ENCODE measurements around the gene GPX4. TPM values are rescaled to one million over a fixed set of nuclear protein-coding genes. Genes with fewer than 3 reads are reported as not detected.
A peak's percentile ranks its signal among the peaks of the same experiment; 100 is the strongest.

The GPX4 gene
- total and polyA plus RNA-seq, 2 experiments from 2014 or later, result 759 to 860 TPM

DNA sequence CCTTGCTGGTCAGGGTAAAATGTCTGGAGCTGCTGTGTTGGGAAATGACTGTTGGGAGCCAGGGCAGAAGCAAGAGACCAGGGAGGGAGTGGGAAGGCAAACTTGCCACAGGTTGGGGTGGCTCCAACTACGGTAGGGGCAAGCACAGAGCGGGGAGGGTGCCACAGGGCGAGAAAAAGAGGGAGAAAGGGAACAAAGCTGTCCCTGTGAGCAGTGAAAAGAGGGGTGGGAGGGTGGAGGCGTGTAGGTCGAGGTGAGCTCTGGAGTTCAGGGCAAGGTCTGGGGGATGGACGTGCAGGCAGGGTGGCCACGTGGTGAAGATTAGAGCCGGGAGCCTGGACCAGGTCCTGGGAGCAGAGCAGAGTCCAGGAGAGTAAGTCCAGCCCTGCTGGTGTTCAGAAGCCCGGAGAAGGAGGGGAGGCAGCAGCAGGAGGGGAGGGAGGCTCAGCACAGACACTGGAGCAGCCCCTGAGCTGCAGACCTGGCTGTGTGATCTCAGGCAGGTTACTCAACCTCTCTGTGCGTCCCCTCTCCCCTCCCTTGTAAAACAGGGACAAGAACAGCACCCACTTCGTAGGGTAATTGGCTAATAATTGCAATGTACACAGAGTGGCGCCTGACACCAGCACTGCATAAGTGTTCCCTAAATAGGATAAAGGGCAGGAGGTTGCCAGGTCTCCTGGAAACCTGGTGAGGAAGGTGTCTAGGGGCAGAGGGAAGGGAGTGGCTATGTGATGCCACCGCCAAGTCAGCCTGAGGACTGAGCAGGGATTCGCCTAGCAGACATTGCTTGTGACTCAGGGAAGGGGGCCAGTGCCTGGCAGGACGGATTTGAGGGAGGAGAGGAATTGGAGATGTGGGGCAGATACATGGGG is 5.4 kb upstream of the GPX4 start:
- H3K4me3 ChIP-seq, result no peak overlapping the region
- H3K4me1 ChIP-seq (ENCODE audit: low read depth), result peaks cover 22% of the 10 kb centered on the region
- peak overlapping the region; percentile 30 for H3K27ac ChIP-seq

DNA sequence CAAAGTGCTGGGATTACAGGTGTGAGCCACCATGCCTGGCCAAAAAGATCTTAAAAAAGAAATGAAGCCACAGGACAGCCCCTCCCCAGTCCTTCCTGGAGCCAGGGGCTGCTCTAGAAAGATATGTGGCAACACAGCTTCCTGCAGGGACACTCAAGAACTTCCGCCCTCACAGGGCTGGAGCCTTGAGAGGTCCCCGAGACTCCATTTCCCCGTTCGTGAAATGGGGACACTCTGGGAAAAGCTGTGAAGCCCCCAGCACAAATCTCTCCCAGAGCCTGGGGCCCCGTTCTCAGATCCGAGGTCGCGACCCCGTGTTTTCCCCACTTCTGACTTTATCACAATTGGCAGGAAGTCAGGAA is 2.5 kb upstream of the GPX4 start:
- H3K27ac ChIP-seq, result peak overlapping the region; percentile 92
- TF ChIP-seq, protein P1, sequence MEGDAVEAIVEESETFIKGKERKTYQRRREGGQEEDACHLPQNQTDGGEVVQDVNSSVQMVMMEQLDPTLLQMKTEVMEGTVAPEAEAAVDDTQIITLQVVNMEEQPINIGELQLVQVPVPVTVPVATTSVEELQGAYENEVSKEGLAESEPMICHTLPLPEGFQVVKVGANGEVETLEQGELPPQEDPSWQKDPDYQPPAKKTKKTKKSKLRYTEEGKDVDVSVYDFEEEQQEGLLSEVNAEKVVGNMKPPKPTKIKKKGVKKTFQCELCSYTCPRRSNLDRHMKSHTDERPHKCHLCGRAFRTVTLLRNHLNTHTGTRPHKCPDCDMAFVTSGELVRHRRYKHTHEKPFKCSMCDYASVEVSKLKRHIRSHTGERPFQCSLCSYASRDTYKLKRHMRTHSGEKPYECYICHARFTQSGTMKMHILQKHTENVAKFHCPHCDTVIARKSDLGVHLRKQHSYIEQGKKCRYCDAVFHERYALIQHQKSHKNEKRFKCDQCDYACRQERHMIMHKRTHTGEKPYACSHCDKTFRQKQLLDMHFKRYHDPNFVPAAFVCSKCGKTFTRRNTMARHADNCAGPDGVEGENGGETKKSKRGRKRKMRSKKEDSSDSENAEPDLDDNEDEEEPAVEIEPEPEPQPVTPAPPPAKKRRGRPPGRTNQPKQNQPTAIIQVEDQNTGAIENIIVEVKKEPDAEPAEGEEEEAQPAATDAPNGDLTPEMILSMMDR (IDR thresholded peaks at IDR 0.05; ENCODE audit: low read depth, low read length), result no peak

More for the DNA sequence above, 5.4 kb upstream of the GPX4 start:
- no peaks in the 10 kb centered on the region for H3K36me3 ChIP-seq
- H3K27me3 ChIP-seq, result no peaks in the 10 kb centered on the region
- no peaks in the 10 kb centered on the region for H3K9me3 ChIP-seq (ENCODE audit: low read depth)
- TF ChIP-seq, protein P1 (IDR thresholded peaks at IDR 0.05; ENCODE audit: low read depth, low read length), result no peak
- peak in 1 of 2 donors; percentile 44 for DNase-seq (ENCODE audit: low read depth in 1 of 2, low spot score in 1 of 2)

DNA sequence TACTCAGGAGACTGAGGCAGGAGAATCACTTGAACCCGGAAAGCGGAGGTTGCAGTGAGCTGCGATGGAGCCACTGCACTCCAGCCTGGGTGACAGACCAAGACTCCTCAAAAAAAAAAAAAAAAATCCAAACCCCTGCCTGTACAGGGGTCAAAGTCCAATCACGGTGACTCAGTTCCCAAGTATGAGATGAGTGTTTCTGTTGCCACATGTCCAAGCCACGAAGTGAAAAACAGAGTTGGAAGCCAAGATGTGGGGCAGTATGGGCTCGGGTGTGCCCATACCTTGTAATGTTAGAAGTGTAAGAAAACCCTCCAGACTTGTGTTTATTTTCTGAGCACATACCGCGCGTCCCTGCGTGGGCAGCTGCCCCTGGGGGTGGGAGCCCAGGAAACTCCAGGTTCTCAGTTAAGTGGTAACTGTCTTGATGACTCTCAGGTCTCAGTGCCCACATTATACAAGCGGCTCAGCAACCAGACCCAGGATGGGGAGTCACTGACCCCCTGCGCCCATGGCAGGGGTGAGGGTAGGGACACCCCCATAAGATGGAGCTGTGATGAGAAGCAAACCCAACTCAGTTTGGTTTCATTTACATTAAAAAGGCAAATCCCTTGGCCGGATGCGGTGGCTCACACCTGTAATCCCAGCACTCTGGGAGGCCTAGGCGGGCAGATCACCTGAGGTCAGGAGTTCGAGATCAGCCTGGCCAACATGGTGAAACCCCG is 1.2 kb upstream of the GPX4 start:
- peak overlapping the region; percentile 92 for H3K27ac ChIP-seq
- DNase-seq (ENCODE audit: low read depth in 1 of 2, low spot score in 1 of 2), result peak in 1 of 2 donors; percentile 99
- H3K27me3 ChIP-seq, result no peaks in the 10 kb centered on the region

More for the DNA sequence above, 2.5 kb upstream of the GPX4 start:
- Histone ChIP-seq H3K4me1 (ENCODE audit: low read depth) (peaks cover 20% of the 10 kb centered on the region), H3K4me3 (no peak overlapping the region), H3K36me3 (peaks cover 5% of the 10 kb centered on the region), H3K9me3 (ENCODE audit: low read depth) (no peaks in the 10 kb centered on the region), H3K27me3 (no peaks in the 10 kb centered on the region)
- DNase-seq (ENCODE audit: low read depth in 1 of 2, low spot score in 1 of 2), result no peak

DNA sequence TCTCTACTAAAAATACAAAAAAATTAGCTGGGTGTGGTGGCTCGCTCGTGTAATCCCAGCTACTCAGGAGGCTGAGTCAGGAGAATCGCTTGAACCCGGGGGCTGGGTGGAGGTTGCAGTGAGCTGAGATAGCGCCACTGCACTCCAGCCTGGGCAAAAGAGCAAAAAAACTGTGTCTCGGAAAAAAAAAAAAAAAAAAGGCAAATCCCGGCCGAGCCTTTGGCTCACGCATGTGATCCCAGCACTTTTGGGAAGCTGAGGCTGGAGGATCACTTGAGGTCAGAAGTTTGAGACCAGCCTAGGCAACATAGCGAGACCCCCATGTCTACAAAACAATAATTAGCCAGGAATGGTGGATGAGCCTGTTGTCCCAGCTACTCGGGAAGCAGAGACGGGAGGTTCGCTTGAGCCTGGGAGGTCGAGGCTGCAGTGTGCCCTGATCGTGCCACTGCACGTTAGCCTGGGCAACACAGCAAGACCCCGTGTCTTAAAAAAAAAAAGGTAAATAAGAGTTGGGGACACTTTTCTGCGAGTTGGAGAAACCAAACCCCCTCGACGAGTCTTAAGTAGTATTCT is 574 bp upstream of the GPX4 start:
- peak in 1 of 2 donors; percentile 38 for DNase-seq (ENCODE audit: low read depth in 1 of 2, low spot score in 1 of 2)
- H3K4me1 ChIP-seq (ENCODE audit: low read depth), result peaks cover 28% of the 10 kb centered on the region
- peak overlapping the region; percentile 4 for H3K4me3 ChIP-seq
- peak overlapping the region; percentile 92 for H3K27ac ChIP-seq
- no peaks in the 10 kb centered on the region for H3K9me3 ChIP-seq (ENCODE audit: low read depth)
- no peaks in the 10 kb centered on the region for H3K27me3 ChIP-seq
- H3K36me3 ChIP-seq, result peaks cover 10% of the 10 kb centered on the region
- TF ChIP-seq, protein P1 (IDR thresholded peaks at IDR 0.05; ENCODE audit: low read depth, low read length), result no peak

More for the DNA sequence above, 1.2 kb upstream of the GPX4 start:
- no peaks in the 10 kb centered on the region for H3K9me3 ChIP-seq (ENCODE audit: low read depth)
- TF ChIP-seq, protein P1 (IDR thresholded peaks at IDR 0.05; ENCODE audit: low read depth, low read length), result no peak
- H3K4me3 ChIP-seq, result no peak overlapping the region
- peaks cover 10% of the 10 kb centered on the region for H3K36me3 ChIP-seq
- peaks cover 28% of the 10 kb centered on the region for H3K4me1 ChIP-seq (ENCODE audit: low read depth)

DNA sequence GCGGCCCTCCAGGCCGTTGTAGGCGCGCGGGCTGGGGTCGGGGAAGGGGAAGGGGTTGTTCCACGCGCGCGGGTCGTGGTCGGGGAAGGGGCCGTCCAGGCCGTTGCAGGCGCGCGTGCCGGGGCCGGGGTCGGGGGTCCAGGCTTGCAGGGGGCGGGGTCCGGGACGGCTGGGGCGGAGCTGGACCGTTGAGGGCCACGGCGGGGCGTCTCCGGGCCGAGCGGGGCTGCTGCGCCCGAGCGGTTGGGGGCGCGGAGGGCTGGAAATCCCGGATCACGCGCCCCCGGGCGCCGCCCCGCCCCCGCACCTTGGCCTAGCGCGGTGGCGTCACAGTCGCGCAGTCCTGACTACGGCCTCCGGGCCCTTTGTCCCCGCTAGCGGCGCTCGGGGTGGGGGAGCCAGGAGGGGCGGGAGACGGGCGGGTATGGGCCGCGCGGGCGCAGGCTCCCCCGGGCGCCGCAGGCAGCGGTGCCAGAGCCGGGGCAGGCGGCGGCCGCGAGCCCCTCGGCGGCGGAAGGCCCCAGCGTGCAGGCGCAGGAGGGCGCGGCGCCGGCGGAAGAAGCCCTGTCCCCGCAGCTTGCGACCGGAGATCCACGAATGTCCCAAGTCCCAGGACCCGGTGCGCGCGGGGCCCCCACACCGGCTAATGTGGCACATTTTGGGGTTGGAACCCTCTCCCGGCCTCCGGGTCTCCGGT is 665 bp downstream of the GPX4 start:
- Histone ChIP-seq H3K9me3 (ENCODE audit: low read depth) (no peaks in the 10 kb centered on the region), H3K4me1 (ENCODE audit: low read depth) (peaks cover 28% of the 10 kb centered on the region), H3K36me3 (peaks cover 10% of the 10 kb centered on the region), H3K27me3 (no peaks in the 10 kb centered on the region), H3K27ac (peak overlapping the region; percentile 97), H3K4me3 (peak overlapping the region; percentile 97)
- TF ChIP-seq, protein P1 (IDR thresholded peaks at IDR 0.05; ENCODE audit: low read depth, low read length), result no peak
- DNase-seq (ENCODE audit: low read depth in 1 of 2, low spot score in 1 of 2), result peak; percentile 80 to 90
